ENCODE measurements around the gene KCNIP3. TPM values are rescaled to one million over a fixed set of nuclear protein-coding genes. Genes with fewer than 3 reads are reported as not detected.

KCNIP3 gene
- total RNA-seq, 2 donors from 2014 or later: 4.0 to 5.9 TPM

GRCh38 chr2:95276888-95277245 is 20.3 kb upstream of the KCNIP3 start:
- H3K27ac ChIP-seq: no peak overlapping the region
- H3K4me1 ChIP-seq: no peaks in the 10 kb centered on the region
- no peaks in the 10 kb centered on the region for H3K27me3 ChIP-seq
- TF ChIP-seq CTCF (IDR thresholded peaks at IDR 0.05): no peak
- no peak overlapping the region for H3K4me3 ChIP-seq
- DNase-seq (ENCODE audit: low spot score): no peak
- H3K36me3 ChIP-seq: no peaks in the 10 kb centered on the region
- H3K9me3 ChIP-seq: no peaks in the 10 kb centered on the region

DNA sequence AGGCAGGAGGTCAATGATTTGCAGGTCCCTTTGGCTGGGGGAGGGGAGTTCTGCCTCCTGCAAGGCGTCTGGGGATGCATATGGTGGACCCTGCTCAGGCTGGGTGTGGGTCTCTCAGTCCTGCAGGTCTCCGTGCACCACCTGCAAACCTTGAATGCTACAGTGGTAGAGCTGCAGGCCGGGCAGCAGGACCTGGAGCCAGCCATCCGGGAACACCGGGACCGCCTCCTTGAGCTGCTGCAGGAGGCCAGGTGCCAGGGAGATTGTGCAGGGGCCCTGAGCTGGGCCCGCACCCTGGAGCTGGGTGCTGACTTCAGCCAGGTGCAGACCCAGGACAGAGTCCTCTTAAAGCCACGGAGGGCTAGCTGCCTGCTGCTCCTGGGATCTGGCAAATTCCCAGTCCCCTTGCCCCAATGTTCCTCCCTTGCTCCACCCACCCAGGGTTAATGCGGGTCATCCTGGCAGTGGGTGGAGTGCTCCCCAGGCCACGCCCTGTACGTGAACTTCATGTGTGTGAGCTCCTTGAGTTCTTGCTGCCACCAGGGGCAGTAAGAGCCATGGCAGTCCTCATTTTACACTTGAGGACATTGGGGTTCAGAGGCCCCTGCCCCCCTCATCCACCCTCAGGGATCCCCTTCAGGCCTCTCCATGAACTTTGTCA is 19.8 kb upstream of the KCNIP3 start:
- no peaks in the 10 kb centered on the region for H3K36me3 ChIP-seq
- no peak for TF ChIP-seq CTCF (IDR thresholded peaks at IDR 0.05)
- no peak overlapping the region for H3K4me3 ChIP-seq
- no peaks in the 10 kb centered on the region for H3K9me3 ChIP-seq
- H3K27me3 ChIP-seq: no peaks in the 10 kb centered on the region
- DNase-seq (ENCODE audit: low spot score): no peak
- H3K4me1 ChIP-seq: no peaks in the 10 kb centered on the region
- no peak overlapping the region for H3K27ac ChIP-seq

DNA sequence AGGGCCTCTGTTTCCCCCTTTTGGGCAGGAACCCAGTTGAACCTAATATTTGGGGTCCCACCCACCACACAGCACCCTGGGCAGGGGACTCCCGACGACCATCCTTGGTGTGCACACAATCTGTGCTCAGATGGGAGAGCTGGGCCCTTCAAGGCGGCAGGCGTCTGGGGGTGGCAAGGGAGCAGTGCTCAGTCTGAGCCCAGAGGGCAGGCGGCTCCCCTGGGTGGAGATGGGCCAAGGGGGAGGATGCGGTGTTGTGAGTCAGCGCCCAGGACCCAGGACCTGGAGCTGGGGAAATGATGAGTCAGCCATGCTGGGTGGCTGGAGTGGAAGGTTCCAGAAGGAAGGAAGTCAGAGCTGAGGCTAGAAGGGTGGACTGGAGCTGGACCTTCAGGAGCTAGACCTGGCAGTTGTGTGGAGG is 19.1 kb upstream of the KCNIP3 start:
- no peak for DNase-seq (ENCODE audit: low spot score)
- no peak overlapping the region for H3K4me3 ChIP-seq
- no peak for TF ChIP-seq CTCF (IDR thresholded peaks at IDR 0.05)
- H3K27me3 ChIP-seq: no peaks in the 10 kb centered on the region
- no peaks in the 10 kb centered on the region for H3K4me1 ChIP-seq
- H3K9me3 ChIP-seq: no peaks in the 10 kb centered on the region
- no peak overlapping the region for H3K27ac ChIP-seq
- H3K36me3 ChIP-seq: no peaks in the 10 kb centered on the region

DNA sequence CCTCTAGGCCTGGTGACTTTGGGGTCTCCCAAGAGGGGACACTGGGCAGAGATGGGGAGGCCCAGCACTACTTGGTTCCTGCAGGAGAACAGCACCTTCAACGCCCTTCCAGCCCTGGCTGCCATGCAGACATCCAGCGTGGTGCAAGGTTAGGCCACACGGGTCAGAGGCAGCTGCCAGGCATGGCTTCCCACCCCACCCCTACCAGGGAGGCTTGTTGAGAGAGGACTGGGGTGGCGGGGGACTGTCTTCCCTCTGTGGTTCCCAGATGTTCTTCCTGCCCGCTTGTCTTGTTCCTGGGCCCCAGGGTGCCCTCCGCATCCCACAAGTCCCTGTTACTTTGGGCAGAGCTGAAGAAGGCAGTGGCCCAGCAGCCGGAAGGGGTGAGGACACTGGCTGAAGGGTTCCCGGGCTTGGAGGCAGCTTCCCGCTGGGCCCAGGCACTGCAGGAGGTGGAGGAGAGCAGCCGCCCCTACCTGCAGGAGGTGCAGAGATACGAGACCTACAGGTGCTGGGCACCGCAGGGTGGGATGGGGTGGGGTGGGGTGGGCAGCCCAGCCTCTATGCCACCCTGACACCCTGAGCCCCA is 18.4 kb upstream of the KCNIP3 start:
- no peak overlapping the region for H3K27ac ChIP-seq
- no peak for TF ChIP-seq CTCF (IDR thresholded peaks at IDR 0.05)
- DNase-seq (ENCODE audit: low spot score): no peak

DNA sequence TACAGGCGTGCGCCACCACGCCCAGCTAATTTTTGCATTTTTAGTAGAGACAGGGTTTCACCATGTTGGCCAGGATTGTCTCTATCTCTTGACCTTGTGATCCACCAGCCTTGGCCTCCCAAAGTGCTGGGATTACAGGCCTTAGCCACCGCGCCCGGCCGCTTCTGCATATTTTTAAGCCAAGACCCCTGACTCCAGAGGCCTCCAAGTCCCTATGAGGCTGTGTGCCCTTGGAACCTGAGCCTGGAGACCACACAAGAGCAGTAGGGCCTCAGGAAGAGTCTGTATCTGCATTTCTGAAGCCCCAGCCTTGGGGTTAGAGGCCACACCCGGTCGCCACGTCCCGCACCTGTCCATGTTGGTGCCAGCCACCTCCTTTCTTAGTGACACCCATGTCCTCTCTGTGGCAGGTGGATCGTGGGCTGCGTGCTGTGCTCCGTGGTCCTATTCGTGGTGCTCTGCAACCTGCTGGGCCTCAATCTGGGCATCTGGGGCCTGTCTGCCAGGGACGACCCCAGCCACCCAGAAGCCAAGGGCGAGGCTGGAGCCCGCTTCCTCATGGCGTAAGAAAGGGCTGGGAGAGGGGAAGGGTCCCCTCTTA is 17.6 kb upstream of the KCNIP3 start:
- Histone ChIP-seq H3K9me3 (no peaks in the 10 kb centered on the region), H3K36me3 (no peaks in the 10 kb centered on the region), H3K4me1 (no peaks in the 10 kb centered on the region), H3K4me3 (no peak overlapping the region), H3K27ac (no peak overlapping the region), H3K27me3 (no peaks in the 10 kb centered on the region)
- DNase-seq (ENCODE audit: low spot score): no peak
- TF ChIP-seq CTCF (IDR thresholded peaks at IDR 0.05): no peak

More for the DNA sequence above, 18.4 kb upstream of the KCNIP3 start:
- Histone ChIP-seq H3K27me3 (no peaks in the 10 kb centered on the region), H3K36me3 (no peaks in the 10 kb centered on the region), H3K9me3 (no peaks in the 10 kb centered on the region), H3K4me1 (no peaks in the 10 kb centered on the region), H3K4me3 (no peak overlapping the region)
